Measurements from ENCODE around the gene TMEM60. TPM values are rescaled to one million over a fixed set of nuclear protein-coding genes. Genes with fewer than 3 reads are reported as not detected.

TMEM60 gene
- total RNA-seq, 1 donor from 2014 or later = 16.6 TPM

GRCh38 chr7:77796109-77796508, 2.1 kb downstream of the TMEM60 start:
- Mint-ChIP-seq H3K27me3 (ENCODE audit: low read depth) (no peaks in the 10 kb centered on the region), H3K4me1 (ENCODE audit: low read depth) (peaks cover 48% of the 10 kb centered on the region), H3K36me3 (ENCODE audit: low read depth) (peaks cover 7% of the 10 kb centered on the region), H3K27ac (ENCODE audit: unreplicated experiment) (no peak overlapping the region), H3K4me3 (ENCODE audit: unreplicated experiment) (peak overlapping the region; percentile 17), H3K9me3 (ENCODE audit: low read depth) (no peaks in the 10 kb centered on the region)
- DNase-seq (ENCODE audit: low spot score) = no peak
- no peak for TF ChIP-seq CTCF (IDR thresholded peaks at IDR 0.05)

GRCh38 chr7:77794000-77794399, 4.2 kb downstream of the TMEM60 start:
- Mint-ChIP-seq H3K27me3 (ENCODE audit: low read depth) (no peaks in the 10 kb centered on the region), H3K36me3 (ENCODE audit: low read depth) (peaks cover 7% of the 10 kb centered on the region), H3K9me3 (ENCODE audit: low read depth) (no peaks in the 10 kb centered on the region), H3K27ac (ENCODE audit: unreplicated experiment) (no peak overlapping the region), H3K4me1 (ENCODE audit: low read depth) (peaks cover 33% of the 10 kb centered on the region), H3K4me3 (ENCODE audit: unreplicated experiment) (no peak overlapping the region)
- no peak for TF ChIP-seq CTCF (IDR thresholded peaks at IDR 0.05)
- no peak for DNase-seq (ENCODE audit: low spot score)

GRCh38 chr7:77791956-77792355, 6.3 kb downstream of the TMEM60 start:
- Mint-ChIP-seq H3K4me3 (ENCODE audit: unreplicated experiment) (no peak overlapping the region), H3K4me1 (ENCODE audit: low read depth) (peaks cover 24% of the 10 kb centered on the region), H3K9me3 (ENCODE audit: low read depth) (peaks cover 4% of the 10 kb centered on the region), H3K27ac (ENCODE audit: unreplicated experiment) (no peak overlapping the region), H3K36me3 (ENCODE audit: low read depth) (peaks cover 7% of the 10 kb centered on the region), H3K27me3 (ENCODE audit: low read depth) (no peaks in the 10 kb centered on the region)
- DNase-seq (ENCODE audit: low spot score) = no peak
- no peak for TF ChIP-seq CTCF (IDR thresholded peaks at IDR 0.05)

- H3K36me3 Mint-ChIP-seq (ENCODE audit: low read depth) = peaks cover 7% of the 10 kb centered on the region
- H3K4me3 Mint-ChIP-seq (ENCODE audit: unreplicated experiment) = no peak overlapping the region
- H3K27ac Mint-ChIP-seq (ENCODE audit: unreplicated experiment) = no peak overlapping the region
- TF ChIP-seq CTCF (IDR thresholded peaks at IDR 0.05) = no peak
- DNase-seq (ENCODE audit: low spot score) = no peak
- peaks cover 4% of the 10 kb centered on the region for H3K9me3 Mint-ChIP-seq (ENCODE audit: low read depth)
- no peaks in the 10 kb centered on the region for H3K27me3 Mint-ChIP-seq (ENCODE audit: low read depth)
- peaks cover 18% of the 10 kb centered on the region for H3K4me1 Mint-ChIP-seq (ENCODE audit: low read depth)
Observed at GRCh38 chr7:77791336-77791735, 6.9 kb downstream of the TMEM60 start.

GRCh38 chr7:77788327-77788902, 9.8 kb downstream of the TMEM60 start:
- Mint-ChIP-seq H3K36me3 (ENCODE audit: low read depth) (peaks cover 3% of the 10 kb centered on the region), H3K9me3 (ENCODE audit: low read depth) (peaks cover 4% of the 10 kb centered on the region), H3K4me1 (ENCODE audit: low read depth) (peaks cover 4% of the 10 kb centered on the region), H3K4me3 (ENCODE audit: unreplicated experiment) (no peak overlapping the region), H3K27me3 (ENCODE audit: low read depth) (no peaks in the 10 kb centered on the region), H3K27ac (ENCODE audit: unreplicated experiment) (no peak overlapping the region)
- no peak for TF ChIP-seq CTCF (IDR thresholded peaks at IDR 0.05)
- DNase-seq (ENCODE audit: low spot score) = no peak
